ENCODE results near the gene HIGD1B.

Gene HIGD1B

GRCh38 chr17:44831371-44831770 is 16.3 kb upstream of the HIGD1B start:
- TF ChIP-seq, protein P1, sequence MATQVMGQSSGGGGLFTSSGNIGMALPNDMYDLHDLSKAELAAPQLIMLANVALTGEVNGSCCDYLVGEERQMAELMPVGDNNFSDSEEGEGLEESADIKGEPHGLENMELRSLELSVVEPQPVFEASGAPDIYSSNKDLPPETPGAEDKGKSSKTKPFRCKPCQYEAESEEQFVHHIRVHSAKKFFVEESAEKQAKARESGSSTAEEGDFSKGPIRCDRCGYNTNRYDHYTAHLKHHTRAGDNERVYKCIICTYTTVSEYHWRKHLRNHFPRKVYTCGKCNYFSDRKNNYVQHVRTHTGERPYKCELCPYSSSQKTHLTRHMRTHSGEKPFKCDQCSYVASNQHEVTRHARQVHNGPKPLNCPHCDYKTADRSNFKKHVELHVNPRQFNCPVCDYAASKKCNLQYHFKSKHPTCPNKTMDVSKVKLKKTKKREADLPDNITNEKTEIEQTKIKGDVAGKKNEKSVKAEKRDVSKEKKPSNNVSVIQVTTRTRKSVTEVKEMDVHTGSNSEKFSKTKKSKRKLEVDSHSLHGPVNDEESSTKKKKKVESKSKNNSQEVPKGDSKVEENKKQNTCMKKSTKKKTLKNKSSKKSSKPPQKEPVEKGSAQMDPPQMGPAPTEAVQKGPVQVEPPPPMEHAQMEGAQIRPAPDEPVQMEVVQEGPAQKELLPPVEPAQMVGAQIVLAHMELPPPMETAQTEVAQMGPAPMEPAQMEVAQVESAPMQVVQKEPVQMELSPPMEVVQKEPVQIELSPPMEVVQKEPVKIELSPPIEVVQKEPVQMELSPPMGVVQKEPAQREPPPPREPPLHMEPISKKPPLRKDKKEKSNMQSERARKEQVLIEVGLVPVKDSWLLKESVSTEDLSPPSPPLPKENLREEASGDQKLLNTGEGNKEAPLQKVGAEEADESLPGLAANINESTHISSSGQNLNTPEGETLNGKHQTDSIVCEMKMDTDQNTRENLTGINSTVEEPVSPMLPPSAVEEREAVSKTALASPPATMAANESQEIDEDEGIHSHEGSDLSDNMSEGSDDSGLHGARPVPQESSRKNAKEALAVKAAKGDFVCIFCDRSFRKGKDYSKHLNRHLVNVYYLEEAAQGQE (IDR thresholded peaks at IDR 0.05; ENCODE audit: insufficient read depth in 1 of 2, low read depth in 2 of 2, low read length in 2 of 2): no peak
- TF ChIP-seq POLR2AphosphoS5 (IDR thresholded peaks at IDR 0.05; ENCODE audit: low read depth, low read length): no peak
- no peak for TF ChIP-seq TAF1 (IDR thresholded peaks at IDR 0.05; ENCODE audit: borderline replicate concordance, insufficient read depth, low read length)
- no peak for TF ChIP-seq SIN3A (IDR thresholded peaks at IDR 0.05; ENCODE audit: borderline replicate concordance, insufficient read depth, low read length)
- TF ChIP-seq FOXP2 (optimal IDR thresholded peaks at IDR 0.05; ENCODE audit: borderline replicate concordance, extremely low read depth, extremely low read length, insufficient read depth): no peak

GRCh38 chr17:44832805-44833204 is 14.9 kb upstream of the HIGD1B start:
- TF ChIP-seq POLR2AphosphoS5 (IDR thresholded peaks at IDR 0.05; ENCODE audit: low read depth, low read length) (no peak), SIN3A (IDR thresholded peaks at IDR 0.05; ENCODE audit: borderline replicate concordance, insufficient read depth, low read length) (no peak), FOXP2 (optimal IDR thresholded peaks at IDR 0.05; ENCODE audit: borderline replicate concordance, extremely low read depth, extremely low read length, insufficient read depth) (no peak), TAF1 (IDR thresholded peaks at IDR 0.05; ENCODE audit: borderline replicate concordance, insufficient read depth, low read length) (no peak)
- TF ChIP-seq, protein P1 (IDR thresholded peaks at IDR 0.05; ENCODE audit: insufficient read depth in 1 of 2, low read depth in 2 of 2, low read length in 2 of 2): no peak

GRCh38 chr17:44837196-44837595 is 10.5 kb upstream of the HIGD1B start:
- TF ChIP-seq POLR2AphosphoS5 (IDR thresholded peaks at IDR 0.05; ENCODE audit: low read depth, low read length): no peak
- TF ChIP-seq FOXP2 (optimal IDR thresholded peaks at IDR 0.05; ENCODE audit: borderline replicate concordance, extremely low read depth, extremely low read length, insufficient read depth): no peak
- TF ChIP-seq SIN3A (IDR thresholded peaks at IDR 0.05; ENCODE audit: borderline replicate concordance, insufficient read depth, low read length): no peak

DNA sequence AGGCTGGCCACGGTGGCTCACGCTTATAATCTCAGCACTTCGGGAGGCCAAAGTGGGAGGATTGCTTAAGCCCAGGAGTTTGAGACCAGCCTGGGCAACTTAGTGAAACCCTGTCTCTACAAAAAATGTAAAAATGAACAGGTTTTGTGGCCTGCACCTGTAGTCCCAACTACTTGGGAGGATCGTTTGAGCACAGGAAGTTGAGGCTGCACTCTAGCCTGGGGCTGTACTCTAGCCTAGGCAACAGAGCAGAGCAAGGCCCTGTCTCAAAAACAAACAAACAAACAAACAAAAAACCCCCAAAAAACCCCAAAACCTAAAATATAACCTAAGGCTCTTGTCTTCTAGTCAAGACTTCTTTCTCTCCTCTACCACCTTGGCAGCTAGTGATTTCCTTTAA is 7.4 kb upstream of the HIGD1B start:
- TF ChIP-seq SIN3A (IDR thresholded peaks at IDR 0.05; ENCODE audit: borderline replicate concordance, insufficient read depth, low read length) (no peak), TAF1 (IDR thresholded peaks at IDR 0.05; ENCODE audit: borderline replicate concordance, insufficient read depth, low read length) (no peak), FOXP2 (optimal IDR thresholded peaks at IDR 0.05; ENCODE audit: borderline replicate concordance, extremely low read depth, extremely low read length, insufficient read depth) (no peak), POLR2AphosphoS5 (IDR thresholded peaks at IDR 0.05; ENCODE audit: low read depth, low read length) (no peak)
- TF ChIP-seq, protein P1 (IDR thresholded peaks at IDR 0.05; ENCODE audit: insufficient read depth in 1 of 2, low read depth in 2 of 2, low read length in 2 of 2): no peak

DNA sequence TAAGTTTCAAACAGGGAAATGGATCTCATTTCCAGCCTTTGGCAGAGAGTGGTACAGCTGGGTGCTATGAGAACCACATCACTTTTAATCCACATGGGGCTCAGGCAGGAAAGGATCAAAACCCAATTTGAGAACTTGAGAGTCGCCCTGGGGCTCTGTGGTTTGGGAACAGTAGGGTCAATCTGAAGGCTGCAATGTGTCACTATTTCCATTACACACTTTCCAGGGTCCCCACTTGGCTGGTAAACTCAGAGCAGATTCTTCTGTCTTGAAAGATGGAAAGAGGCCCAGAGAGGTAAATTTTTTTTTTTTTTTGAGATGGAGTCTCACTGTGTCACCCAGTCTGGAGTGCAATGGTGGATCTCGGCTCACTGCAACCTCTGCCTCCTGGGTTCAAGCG is 6.7 kb upstream of the HIGD1B start:
- TF ChIP-seq TAF1 (IDR thresholded peaks at IDR 0.05; ENCODE audit: borderline replicate concordance, insufficient read depth, low read length): no peak
- TF ChIP-seq SIN3A (IDR thresholded peaks at IDR 0.05; ENCODE audit: borderline replicate concordance, insufficient read depth, low read length): no peak
- TF ChIP-seq FOXP2 (optimal IDR thresholded peaks at IDR 0.05; ENCODE audit: borderline replicate concordance, extremely low read depth, extremely low read length, insufficient read depth): no peak
- no peak for TF ChIP-seq POLR2AphosphoS5 (IDR thresholded peaks at IDR 0.05; ENCODE audit: low read depth, low read length)
- TF ChIP-seq, protein P1 (IDR thresholded peaks at IDR 0.05; ENCODE audit: insufficient read depth in 1 of 2, low read depth in 2 of 2, low read length in 2 of 2): no peak
